Lung (tissue), 12 donors: Measurements from ENCODE around the gene RPS6KA4. TPM values are rescaled to one million over a fixed set of nuclear protein-coding genes. Genes with fewer than 3 reads are reported as not detected.

ENCODE experiments used
- ATAC-seq: fragments of 200-7000 bp; cut with Tn5 transposase; one replicate; pipeline ENCODE4 v1.9.1; 2020; ENCODE audit warnings: moderate number of reproducible peaks; ENCODE audit not compliant: insufficient read depth, low FRiP score
- DNase-seq, 3 donors: peaks; one replicate each; pipeline ENCODE4 v3.0.0-alpha.2; 2013 to 2017
- H3K27ac ChIP-seq, 2 donors: one replicate each; pipeline ENCODE4 v1.5.1; 2013; ENCODE audit warnings: mild to moderate bottlenecking in 2 of 2, moderate library complexity in 2 of 2, control low read depth in 1 of 2, inconsistent platforms in 1 of 2, low read depth in 1 of 2, low read length in 1 of 2
- H3K27me3 ChIP-seq, 3 donors: one replicate each; pipeline ENCODE4 v1.5.1; 2013; ENCODE audit warnings: low read length in 2 of 3; ENCODE audit not compliant: control insufficient read depth in 3 of 3, insufficient read depth in 3 of 3
- H3K36me3 ChIP-seq, 4 donors: one replicate each; pipeline ENCODE4 v1.5.1; 2013; ENCODE audit warnings: low read length in 4 of 4, mild to moderate bottlenecking in 1 of 4, moderate library complexity in 1 of 4; ENCODE audit not compliant: control insufficient read depth in 4 of 4, insufficient read depth in 4 of 4
- H3K4me1 ChIP-seq, 5 donors: one replicate each; pipeline ENCODE4 v1.5.1; 2013; ENCODE audit warnings: low read length in 5 of 5, mild to moderate bottlenecking in 2 of 5, moderate library complexity in 1 of 5; ENCODE audit not compliant: control insufficient read depth in 5 of 5, insufficient read depth in 5 of 5
- H3K4me3 ChIP-seq: one replicate; pipeline ENCODE4 v1.5.1; 2013; ENCODE audit warnings: mild to moderate bottlenecking, control low read depth, moderate library complexity
- H3K9ac ChIP-seq, 2 donors: one replicate each; pipeline ENCODE4 v1.5.1; 2013; ENCODE audit warnings: low read length in 2 of 2, control low read depth in 1 of 2; ENCODE audit not compliant: insufficient read depth in 1 of 2
- H3K9me3 ChIP-seq, 4 donors: one replicate each; pipeline ENCODE4 v1.5.1; 2013; ENCODE audit warnings: low read length in 3 of 4, mild to moderate bottlenecking in 1 of 4, moderate library complexity in 1 of 4; ENCODE audit not compliant: control insufficient read depth in 4 of 4, insufficient read depth in 3 of 4
- CTCF ChIP-seq: IDR thresholded peaks from 2 replicates; pipeline ENCODE4 v1.5.1; 2012; ENCODE audit warnings: mild to moderate bottlenecking; ENCODE audit errors: control extremely low read depth, extremely low read depth
- WGBS, 2 donors: extraction: QIAGEN DNeasy Blood & Tissue Kit; methylation state at CpG; one replicate each; pipeline ENCODE4 v1.1.7; 2013; 5-methylcytosine and 5-hydroxymethylcytosine counted together
- polyA plus RNA-seq, 2 donors: library from polyadenylated mRNA; stranded (reverse); fragments of 200-250 nt; gene quantifications; one replicate each; pipeline ENCODE4 v1.2.1, GENCODE V29; 2013
- total RNA-seq, 2 donors: library from RNA; depleted of rRNA in 1 of 2; stranded (reverse); fragments of >200 nt in 1 of 2; gene quantifications; one replicate each; pipeline ENCODE4 v1.2.1, GENCODE V29; 2014 to 2021
- donor health status: control.
- donor health status: control.
- donor health status: Bipolar disorder and iron deficiency.
- donor health status: healthy.
- donor health status: DM: yes; HTN: yes; CAD: no.

Gene RPS6KA4
- total and polyA plus RNA-seq, 4 donors = 25.3 to 53.8 (median 35.4) TPM

- peaks cover 0 to 17% (median 12%) of the 10 kb centered on the region in 5 donors for H3K4me1 ChIP-seq
- no peak for DNase-seq
- H3K27me3 ChIP-seq = peaks cover 0 to 13% (median 0%) of the 10 kb centered on the region in 3 donors
- 94 to 96% methylated on average over 28 of the region's 28 CpGs for WGBS, 2 donors
- H3K36me3 ChIP-seq = peaks cover 0 to 4% (median 0%) of the 10 kb centered on the region in 4 donors
- H3K9me3 ChIP-seq = no peaks in the 10 kb centered on the region
- no peak overlapping the region for H3K4me3 ChIP-seq
- no peak overlapping the region for H3K27ac ChIP-seq
- no peak for TF ChIP-seq CTCF
- ATAC-seq = no peak
- H3K9ac ChIP-seq = no peak overlapping the region
These were observed 14.2 kb upstream of the RPS6KA4 start for GRCh38 chr11:64344787-64345186.

DNA sequence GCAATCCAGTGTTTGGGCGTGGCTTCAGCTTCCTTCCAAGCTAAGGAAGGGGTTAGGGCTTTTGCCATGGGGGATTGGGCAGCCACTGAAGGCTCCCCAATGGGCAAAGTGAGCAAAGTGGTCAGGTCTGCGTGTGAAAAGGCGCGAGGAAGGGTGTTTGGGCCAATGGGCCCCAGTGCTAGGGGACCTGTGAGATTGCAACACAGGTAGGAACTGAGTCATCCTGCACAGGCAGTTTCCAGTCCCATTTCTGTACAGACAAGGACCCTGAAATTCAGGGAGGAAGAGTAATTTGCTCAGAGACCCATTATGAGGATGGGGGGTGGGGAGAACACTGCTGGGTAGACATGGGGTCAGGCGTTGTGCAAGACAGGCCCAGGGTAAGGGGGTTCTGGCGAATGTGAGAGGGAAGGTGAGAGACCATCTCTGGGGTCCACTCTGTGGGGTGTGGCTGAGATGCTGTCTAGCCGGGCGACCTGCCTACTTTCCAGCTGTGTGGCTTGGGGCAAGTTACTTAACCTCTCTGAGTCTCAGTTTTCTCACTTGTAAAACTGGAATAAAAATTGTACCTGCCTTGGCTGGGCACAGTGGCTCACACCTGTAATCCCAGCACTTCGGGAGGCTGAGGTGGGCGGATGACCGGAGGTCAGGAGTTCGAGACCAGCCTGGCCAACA lies 11.6 kb upstream of the RPS6KA4 start:
- Histone ChIP-seq H3K27ac (no peak overlapping the region), H3K27me3 (peaks cover 0 to 3% (median 0%) of the 10 kb centered on the region in 3 donors), H3K36me3 (peaks cover 0 to 6% (median 0%) of the 10 kb centered on the region in 4 donors), H3K4me3 (no peak overlapping the region), H3K9ac (no peak overlapping the region), H3K9me3 (no peaks in the 10 kb centered on the region), H3K4me1 (peaks cover 0 to 6% (median 4%) of the 10 kb centered on the region in 5 donors)
- WGBS, 2 donors = 71 to 88% methylated on average over 12 of the region's 12 CpGs
- DNase-seq (no peak), ATAC-seq (no peak)
- no peak for TF ChIP-seq CTCF

DNA sequence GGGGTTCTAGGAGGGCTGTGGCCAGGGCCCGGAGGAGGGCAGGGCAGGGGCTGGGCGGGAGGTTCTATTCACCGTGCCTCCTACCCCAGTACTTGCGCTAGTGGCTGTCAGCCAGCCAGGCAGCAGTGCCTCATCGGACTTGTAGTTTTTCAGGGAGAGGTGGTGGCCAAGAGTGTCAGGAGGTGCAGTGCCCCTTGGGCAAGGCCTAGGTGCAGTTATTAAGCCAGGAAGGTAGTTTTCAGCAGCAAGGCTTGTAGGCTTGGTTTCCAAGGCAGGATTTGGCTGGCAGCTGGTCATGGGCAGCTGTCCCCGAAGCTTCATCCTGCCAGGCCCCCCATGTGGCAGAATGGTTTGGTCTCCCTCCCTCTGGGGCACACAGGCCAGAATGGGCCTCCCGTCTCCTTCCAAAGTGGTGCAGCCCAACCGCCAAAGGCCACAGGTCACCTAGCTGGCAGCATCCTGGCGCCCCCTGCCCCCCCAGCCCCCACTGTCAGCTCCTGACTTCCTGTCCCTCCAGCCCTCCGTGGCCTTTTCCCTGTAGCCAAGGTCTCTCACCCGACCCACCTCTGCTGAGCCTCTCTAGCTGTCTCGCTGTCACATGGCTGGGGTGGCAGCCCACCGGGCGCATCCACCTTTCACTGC lies 10.5 kb upstream of the RPS6KA4 start:
- DNase-seq = no peak
- Histone ChIP-seq H3K9me3 (no peaks in the 10 kb centered on the region), H3K27ac (no peak overlapping the region), H3K36me3 (peaks cover 0 to 6% (median 0%) of the 10 kb centered on the region in 4 donors), H3K4me3 (no peak overlapping the region), H3K27me3 (peaks cover 0 to under 1% (median 0%) of the 10 kb centered on the region in 3 donors), H3K4me1 (peaks cover 0 to 6% (median 0%) of the 10 kb centered on the region in 5 donors), H3K9ac (no peak overlapping the region)
- no peak for ATAC-seq
- 74 to 85% methylated on average over 13 to 14 of the region's 14 CpGs for WGBS, 2 donors
- TF ChIP-seq CTCF = no peak
